Measurements from ENCODE around the gene FMNL2.

- no peak for TF ChIP-seq POLR2A (IDR thresholded peaks at IDR 0.05; ENCODE audit: low read length)
- TF ChIP-seq GATA1 (IDR thresholded peaks at IDR 0.05; ENCODE audit: low read depth, low read length): no peak
Observed at GRCh38 chr2:152568531-152568930, 233.6 kb downstream of the FMNL2 start.

All from erythroblast (primary cell).